Measurements from ENCODE around the gene DUSP28. TPM values are rescaled to one million over a fixed set of nuclear protein-coding genes. Genes with fewer than 3 reads are reported as not detected.

The DUSP28 gene
- total RNA-seq, 1 experiment from 2014 or later = 4.9 TPM

- intact Hi-C loops (cut with micrococcal nuclease; ENCODE audit: unreplicated experiment) = no loop called here
- CTCF ChIA-PET = no interaction called here
These were observed 19.1 kb downstream of the DUSP28 start for GRCh38 chr2:240579071-240579762.

GRCh38 chr2:240579771-240580614 lies 19.8 kb downstream of the DUSP28 start:
- ChIA-PET POLR2A (ENCODE audit: low non-redundant PET) (no interaction called here), CTCF (no interaction called here)
- Histone ChIP-seq H3K36me3 (ENCODE audit: insufficient read depth, low read length, poor library complexity, severe bottlenecking) (peaks cover 15% of the 10 kb centered on the region), H3K27ac (ENCODE audit: low read depth, low read length, poor library complexity, severe bottlenecking) (no peak overlapping the region), H3K4me3 (ENCODE audit: low read depth, low read length, poor library complexity, severe bottlenecking) (no peak overlapping the region), H3K9me3 (ENCODE audit: low read depth, low read length, poor library complexity, severe bottlenecking) (no peaks in the 10 kb centered on the region), H3K4me1 (ENCODE audit: insufficient read depth, low read length, poor library complexity, severe bottlenecking) (peaks cover 4% of the 10 kb centered on the region), H3K27me3 (replicated peaks; ENCODE audit: insufficient read depth, low read depth, low read length, poor library complexity) (no peaks in the 10 kb centered on the region)
- no peak for TF ChIP-seq EZH2 (IDR thresholded peaks at IDR 0.05; ENCODE audit: borderline replicate concordance, low read depth, low read length, poor library complexity, severe bottlenecking)
- no peak for TF ChIP-seq CTCF (conservative IDR thresholded peaks at IDR 0.05; ENCODE audit: low read depth, low read length)
- BruUV-seq (replicated peaks) = no TSS peak
- intact Hi-C loops (cut with micrococcal nuclease; ENCODE audit: unreplicated experiment) = no loop called here
- no peak for DNase-seq (ENCODE audit: low spot score)

More at GRCh38 chr2:240579071-240579762, 19.1 kb downstream of the DUSP28 start:
- TF ChIP-seq EZH2 (IDR thresholded peaks at IDR 0.05; ENCODE audit: borderline replicate concordance, low read depth, low read length, poor library complexity, severe bottlenecking) (no peak), CTCF (conservative IDR thresholded peaks at IDR 0.05; ENCODE audit: low read depth, low read length) (no peak)
- Histone ChIP-seq H3K27me3 (replicated peaks; ENCODE audit: insufficient read depth, low read depth, low read length, poor library complexity) (no peaks in the 10 kb centered on the region), H3K4me1 (ENCODE audit: insufficient read depth, low read length, poor library complexity, severe bottlenecking) (no peaks in the 10 kb centered on the region), H3K9me3 (ENCODE audit: low read depth, low read length, poor library complexity, severe bottlenecking) (no peaks in the 10 kb centered on the region), H3K27ac (ENCODE audit: low read depth, low read length, poor library complexity, severe bottlenecking) (no peak overlapping the region), H3K4me3 (ENCODE audit: low read depth, low read length, poor library complexity, severe bottlenecking) (no peak overlapping the region), H3K36me3 (ENCODE audit: insufficient read depth, low read length, poor library complexity, severe bottlenecking) (peaks cover 15% of the 10 kb centered on the region)
- DNase-seq (ENCODE audit: low spot score) = no peak
- BruUV-seq (replicated peaks) = no TSS peak
- POLR2A ChIA-PET (ENCODE audit: low non-redundant PET) = no interaction called here

- TF ChIP-seq CTCF (conservative IDR thresholded peaks at IDR 0.05; ENCODE audit: low read depth, low read length) (no peak), EZH2 (IDR thresholded peaks at IDR 0.05; ENCODE audit: borderline replicate concordance, low read depth, low read length, poor library complexity, severe bottlenecking) (no peak)
- no peak overlapping the region for H3K27ac ChIP-seq (ENCODE audit: low read depth, low read length, poor library complexity, severe bottlenecking)
- peaks cover 7% of the 10 kb centered on the region for H3K4me1 ChIP-seq (ENCODE audit: insufficient read depth, low read length, poor library complexity, severe bottlenecking)
- no peaks in the 10 kb centered on the region for H3K9me3 ChIP-seq (ENCODE audit: low read depth, low read length, poor library complexity, severe bottlenecking)
- no TSS peak for BruUV-seq (replicated peaks)
- DNase-seq (ENCODE audit: low spot score) = no peak
- no peaks in the 10 kb centered on the region for H3K27me3 ChIP-seq (replicated peaks; ENCODE audit: insufficient read depth, low read depth, low read length, poor library complexity)
- ChIA-PET POLR2A (ENCODE audit: low non-redundant PET) (no interaction called here), CTCF (no interaction called here)
- intact Hi-C loops (cut with micrococcal nuclease; ENCODE audit: unreplicated experiment) = no loop called here
- peaks cover 11% of the 10 kb centered on the region for H3K36me3 ChIP-seq (ENCODE audit: insufficient read depth, low read length, poor library complexity, severe bottlenecking)
- H3K4me3 ChIP-seq (ENCODE audit: low read depth, low read length, poor library complexity, severe bottlenecking) = no peak overlapping the region
These were observed 21.7 kb downstream of the DUSP28 start for GRCh38 chr2:240581811-240582210.

Data from A673 (cell line).